ENCODE measurements around the gene DDX25.
A peak's percentile ranks its signal among the peaks of the same experiment; 100 is the strongest.

DDX25 gene

DNA sequence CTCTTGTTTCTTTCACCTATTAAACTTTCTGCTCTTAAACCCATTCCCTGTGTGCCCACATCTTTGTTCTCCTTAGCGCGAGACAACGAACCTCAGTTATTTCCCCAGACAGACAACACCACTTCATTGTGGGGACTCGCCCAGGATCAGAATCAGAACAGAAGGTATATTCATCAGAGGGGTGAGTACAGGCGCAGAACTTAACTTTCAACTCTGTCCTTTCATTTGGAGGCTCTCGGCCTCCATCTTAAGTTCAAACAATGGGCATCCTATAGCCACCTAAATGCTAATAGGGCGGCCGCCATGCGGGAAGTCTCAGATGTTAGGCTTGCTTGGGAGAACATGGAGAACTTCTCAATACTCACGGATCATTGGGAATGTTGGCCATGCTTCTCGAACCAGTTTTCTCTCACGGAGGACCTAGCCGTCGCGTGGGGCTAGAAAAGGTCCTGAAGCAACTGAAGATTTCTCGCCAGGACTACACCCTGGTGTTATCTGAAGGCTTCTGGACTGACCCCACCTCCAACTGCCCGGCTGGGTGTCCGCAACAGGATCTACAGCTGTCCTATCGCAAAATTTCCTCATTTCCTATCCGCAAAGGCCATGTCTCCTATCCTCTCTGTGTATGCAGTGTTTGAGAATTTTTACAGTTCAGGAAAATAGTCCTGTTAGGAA is 30.3 kb upstream of the DDX25 start:
- H3K27me3 ChIP-seq (ENCODE audit: insufficient read depth, low read length) = no peaks in the 10 kb centered on the region
- H3K4me2 ChIP-seq (ENCODE audit: low read length) = no peak overlapping the region
- H3K4me3 ChIP-seq (ENCODE audit: low read depth, low read length, poor library complexity, severe bottlenecking) = no peak overlapping the region
- H3K79me2 ChIP-seq (ENCODE audit: insufficient read depth, low read length) = no peaks in the 10 kb centered on the region
- H3F3A ChIP-seq (ENCODE audit: insufficient read depth, low read length) = no peaks in the 10 kb centered on the region
- no peak overlapping the region for H3K9ac ChIP-seq (ENCODE audit: low read length)
- no peaks in the 10 kb centered on the region for H3K9me2 ChIP-seq (ENCODE audit: low read depth, low read length)
- H3K36me3 ChIP-seq (ENCODE audit: insufficient read depth, low read length) = no peaks in the 10 kb centered on the region
- no peak overlapping the region for H3K27ac ChIP-seq (ENCODE audit: low read depth, low read length, poor library complexity, severe bottlenecking)
- H2AFZ ChIP-seq (ENCODE audit: low read length) = no peak overlapping the region
- TF ChIP-seq EZH2 (IDR thresholded peaks at IDR 0.05; ENCODE audit: borderline replicate concordance, low read length) = no peak
- TF ChIP-seq, protein P1, sequence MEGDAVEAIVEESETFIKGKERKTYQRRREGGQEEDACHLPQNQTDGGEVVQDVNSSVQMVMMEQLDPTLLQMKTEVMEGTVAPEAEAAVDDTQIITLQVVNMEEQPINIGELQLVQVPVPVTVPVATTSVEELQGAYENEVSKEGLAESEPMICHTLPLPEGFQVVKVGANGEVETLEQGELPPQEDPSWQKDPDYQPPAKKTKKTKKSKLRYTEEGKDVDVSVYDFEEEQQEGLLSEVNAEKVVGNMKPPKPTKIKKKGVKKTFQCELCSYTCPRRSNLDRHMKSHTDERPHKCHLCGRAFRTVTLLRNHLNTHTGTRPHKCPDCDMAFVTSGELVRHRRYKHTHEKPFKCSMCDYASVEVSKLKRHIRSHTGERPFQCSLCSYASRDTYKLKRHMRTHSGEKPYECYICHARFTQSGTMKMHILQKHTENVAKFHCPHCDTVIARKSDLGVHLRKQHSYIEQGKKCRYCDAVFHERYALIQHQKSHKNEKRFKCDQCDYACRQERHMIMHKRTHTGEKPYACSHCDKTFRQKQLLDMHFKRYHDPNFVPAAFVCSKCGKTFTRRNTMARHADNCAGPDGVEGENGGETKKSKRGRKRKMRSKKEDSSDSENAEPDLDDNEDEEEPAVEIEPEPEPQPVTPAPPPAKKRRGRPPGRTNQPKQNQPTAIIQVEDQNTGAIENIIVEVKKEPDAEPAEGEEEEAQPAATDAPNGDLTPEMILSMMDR (IDR thresholded peaks at IDR 0.05; ENCODE audit: low read length) = no peak
- no peaks in the 10 kb centered on the region for H4K20me1 ChIP-seq (ENCODE audit: insufficient read depth, low read length)
- H3K9me3 ChIP-seq (ENCODE audit: low read length) = no peaks in the 10 kb centered on the region
- H3K4me1 ChIP-seq (ENCODE audit: insufficient read depth, low read length, severe bottlenecking) = no peaks in the 10 kb centered on the region

DNA sequence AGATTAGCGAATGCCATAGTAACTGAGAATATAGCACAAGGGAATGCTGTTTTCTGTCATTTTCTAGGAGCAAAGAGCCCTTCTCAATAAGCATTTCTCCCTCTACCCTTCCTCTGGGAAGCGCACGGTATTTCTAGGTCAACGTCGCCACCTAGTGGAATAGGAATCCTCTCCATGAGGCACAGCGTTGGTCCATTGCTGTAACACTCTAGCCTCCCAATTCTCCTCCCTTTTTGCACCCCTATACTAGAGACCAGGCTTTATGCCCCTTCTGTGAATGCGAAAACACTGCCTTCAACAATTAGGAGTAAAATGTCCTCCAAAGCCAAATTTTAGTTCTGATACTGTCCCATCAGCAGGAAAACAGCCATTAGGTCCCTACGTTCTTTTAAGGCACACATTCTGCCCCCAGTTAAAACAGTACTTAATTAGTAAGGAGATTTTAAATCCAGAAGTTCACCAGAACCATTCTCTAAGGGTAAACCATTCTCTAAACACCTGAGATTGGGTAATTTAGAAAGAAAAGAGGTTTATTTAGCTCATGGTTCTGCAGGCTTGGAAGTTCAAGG is 29.7 kb upstream of the DDX25 start:
- Histone ChIP-seq H3K36me3 (ENCODE audit: insufficient read depth, low read length) (no peaks in the 10 kb centered on the region), H3K27me3 (ENCODE audit: insufficient read depth, low read length) (no peaks in the 10 kb centered on the region), H3K9me2 (ENCODE audit: low read depth, low read length) (no peaks in the 10 kb centered on the region), H3K4me1 (ENCODE audit: insufficient read depth, low read length, severe bottlenecking) (no peaks in the 10 kb centered on the region), H3K27ac (ENCODE audit: low read depth, low read length, poor library complexity, severe bottlenecking) (no peak overlapping the region), H4K20me1 (ENCODE audit: insufficient read depth, low read length) (no peaks in the 10 kb centered on the region), H3F3A (ENCODE audit: insufficient read depth, low read length) (no peaks in the 10 kb centered on the region), H3K79me2 (ENCODE audit: insufficient read depth, low read length) (no peaks in the 10 kb centered on the region), H3K4me3 (ENCODE audit: low read depth, low read length, poor library complexity, severe bottlenecking) (no peak overlapping the region), H3K4me2 (ENCODE audit: low read length) (no peak overlapping the region), H3K9ac (ENCODE audit: low read length) (no peak overlapping the region), H2AFZ (ENCODE audit: low read length) (no peak overlapping the region), H3K9me3 (ENCODE audit: low read length) (no peaks in the 10 kb centered on the region)
- TF ChIP-seq EZH2 (IDR thresholded peaks at IDR 0.05; ENCODE audit: borderline replicate concordance, low read length) = no peak
- TF ChIP-seq, protein P1 (IDR thresholded peaks at IDR 0.05; ENCODE audit: low read length) = peak; percentile 59

DNA sequence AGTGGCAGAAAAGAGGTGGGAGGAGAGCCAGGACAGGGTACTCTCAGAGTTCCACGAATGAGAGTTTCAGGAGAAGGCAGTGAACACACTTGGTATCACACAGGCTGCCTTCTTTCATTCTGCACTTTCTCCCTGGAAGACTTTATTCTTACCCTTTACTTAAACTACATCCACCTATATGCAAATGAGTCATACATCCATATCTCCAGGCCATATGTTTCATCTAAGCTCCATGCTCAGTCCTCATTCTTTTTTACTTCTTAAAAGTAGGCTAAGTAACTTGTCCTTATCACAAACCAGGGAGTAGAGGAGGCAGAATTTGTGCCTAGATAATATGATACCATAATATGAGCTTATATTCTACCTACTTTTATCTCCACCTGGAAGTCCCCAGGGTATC is 23.0 kb upstream of the DDX25 start:
- H3K9ac ChIP-seq (ENCODE audit: low read length) = no peak overlapping the region
- H3K27me3 ChIP-seq (ENCODE audit: insufficient read depth, low read length) = no peaks in the 10 kb centered on the region; the same call in 1 of the 2 replicates
- no peaks in the 10 kb centered on the region for H3K9me3 ChIP-seq (ENCODE audit: low read length)

More for the DNA sequence above, 23.0 kb upstream of the DDX25 start:
- Histone ChIP-seq H3K4me1 (ENCODE audit: insufficient read depth, low read length, severe bottlenecking) (no peaks in the 10 kb centered on the region), H3K9me2 (ENCODE audit: low read depth, low read length) (no peaks in the 10 kb centered on the region), H4K20me1 (ENCODE audit: insufficient read depth, low read length) (no peaks in the 10 kb centered on the region), H2AFZ (ENCODE audit: low read length) (no peak overlapping the region), H3K27ac (ENCODE audit: low read depth, low read length, poor library complexity, severe bottlenecking) (no peak overlapping the region), H3K36me3 (ENCODE audit: insufficient read depth, low read length) (no peaks in the 10 kb centered on the region; the same call in 1 of the 2 replicates), H3F3A (ENCODE audit: insufficient read depth, low read length) (no peaks in the 10 kb centered on the region), H3K4me2 (ENCODE audit: low read length) (no peak overlapping the region), H3K4me3 (ENCODE audit: low read depth, low read length, poor library complexity, severe bottlenecking) (no peak overlapping the region), H3K79me2 (ENCODE audit: insufficient read depth, low read length) (no peaks in the 10 kb centered on the region)
- TF ChIP-seq, protein P1 (IDR thresholded peaks at IDR 0.05; ENCODE audit: low read length) = no peak
- TF ChIP-seq EZH2 (IDR thresholded peaks at IDR 0.05; ENCODE audit: borderline replicate concordance, low read length) = no peak
